Mesodermal cell (in vitro differentiated cells): ENCODE measurements around the gene MAP2K5.

Experiments
- H3K27ac ChIP-seq: 2 replicates; pipeline ENCODE4 v1.7.0; 2013; ENCODE audit warnings: mild to moderate bottlenecking, low read depth, low read length, moderate library complexity; ENCODE audit not compliant: severe bottlenecking
- H3K36me3 ChIP-seq: 2 replicates; pipeline ENCODE4 v1.7.1; 2013; ENCODE audit warnings: mild to moderate bottlenecking, low read length, moderate library complexity; ENCODE audit not compliant: control insufficient read depth, insufficient read depth
- H3K4me1 ChIP-seq: one replicate; pipeline ENCODE4 v1.7.1; 2013; ENCODE audit warnings: mild to moderate bottlenecking, low read length; ENCODE audit not compliant: insufficient read depth, control insufficient read depth, poor library complexity, severe bottlenecking
- H3K4me3 ChIP-seq: 2 replicates; pipeline ENCODE4 v1.7.0; 2013; ENCODE audit warnings: low read length, control low read depth, mild to moderate bottlenecking; ENCODE audit not compliant: insufficient read depth, poor library complexity, severe bottlenecking; ENCODE audit errors: extremely low read depth
- H3K9me3 ChIP-seq: 2 replicates; pipeline ENCODE4 v1.7.1; 2013; ENCODE audit warnings: mild to moderate bottlenecking, low read length, moderate library complexity; ENCODE audit not compliant: control insufficient read depth
- WGBS, 2 experiments: methylation state at CpG; one replicate each; pipeline ENCODE4 v1.1.5; 2013; ENCODE audit warnings: missing lambda C conversion rate in 2 of 2; ENCODE audit not compliant: insufficient coverage in 2 of 2; 5-methylcytosine and 5-hydroxymethylcytosine counted together

The MAP2K5 gene

DNA sequence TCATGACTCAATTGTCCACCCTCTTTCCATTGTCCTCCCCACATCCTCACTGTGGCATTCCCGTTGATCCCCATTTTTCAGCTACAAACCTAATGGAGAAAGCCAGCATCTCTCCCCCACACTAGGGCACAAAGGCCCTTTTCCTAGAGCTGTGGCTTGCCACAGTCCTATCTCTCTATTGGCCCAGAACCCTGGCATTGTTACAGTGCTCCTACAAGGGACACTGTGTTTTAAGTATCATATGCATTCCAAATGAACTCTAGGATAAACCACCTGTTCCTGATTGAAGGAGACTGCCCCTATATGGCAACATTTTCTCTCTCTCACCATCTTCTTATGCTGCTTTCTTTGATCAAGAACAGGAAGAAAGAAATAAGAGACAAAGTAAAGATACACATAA is 213.4 kb downstream of the MAP2K5 start:
- no peaks in the 10 kb centered on the region for H3K36me3 ChIP-seq
- H3K4me3 ChIP-seq: no peak overlapping the region
- H3K4me1 ChIP-seq: no peaks in the 10 kb centered on the region
- no peak overlapping the region for H3K27ac ChIP-seq
- WGBS, 2 experiments: 91 to 100% methylated on average over 1 of the region's 1 CpG
- no peaks in the 10 kb centered on the region for H3K9me3 ChIP-seq

DNA sequence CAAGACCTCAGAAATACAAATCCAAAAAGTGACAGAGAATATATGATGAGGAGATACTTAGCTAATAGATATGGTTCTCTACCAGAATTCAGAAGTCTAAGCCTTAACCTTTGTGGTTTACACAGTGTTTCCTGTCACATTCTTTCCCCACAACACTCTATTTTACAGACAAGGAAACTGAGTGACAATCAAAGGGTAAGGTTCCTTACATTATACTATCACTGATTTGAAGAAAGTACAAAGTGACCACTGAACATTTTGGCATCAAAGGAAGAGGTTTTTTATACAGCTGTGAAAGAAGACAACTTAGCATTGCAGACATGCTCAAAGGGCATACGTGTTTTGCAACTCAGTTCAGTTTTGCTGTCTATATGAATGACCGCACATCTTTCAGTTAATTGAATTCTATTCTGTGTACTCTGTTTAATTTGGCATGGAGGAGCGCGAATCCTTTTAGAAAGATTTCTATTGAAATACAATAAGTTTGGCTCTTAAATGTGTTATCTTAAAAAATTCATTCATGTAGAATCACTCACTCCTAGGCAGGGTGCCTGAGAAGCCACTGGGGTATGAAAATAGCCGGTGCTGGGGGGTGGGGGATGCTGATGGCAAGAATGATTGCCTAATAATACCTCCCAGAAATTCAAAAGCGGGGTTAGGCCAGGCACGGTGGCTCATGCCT is 216.3 kb downstream of the MAP2K5 start:
- H3K4me1 ChIP-seq: no peaks in the 10 kb centered on the region
- no peak overlapping the region for H3K4me3 ChIP-seq
- no peak overlapping the region for H3K27ac ChIP-seq
- no peaks in the 10 kb centered on the region for H3K36me3 ChIP-seq
- WGBS, 2 experiments: 79 to 84% methylated on average over 3 to 4 of the region's 7 CpGs
- H3K9me3 ChIP-seq: no peaks in the 10 kb centered on the region

- 85 to 92% methylated on average over 2 to 5 of the region's 6 CpGs for WGBS, 2 experiments
- no peaks in the 10 kb centered on the region for H3K9me3 ChIP-seq
- no peak overlapping the region for H3K27ac ChIP-seq
- no peaks in the 10 kb centered on the region for H3K36me3 ChIP-seq
- H3K4me3 ChIP-seq: no peak overlapping the region
- H3K4me1 ChIP-seq: no peaks in the 10 kb centered on the region
These were observed 218.4 kb downstream of the MAP2K5 start for GRCh38 chr15:67760901-67761300.

DNA sequence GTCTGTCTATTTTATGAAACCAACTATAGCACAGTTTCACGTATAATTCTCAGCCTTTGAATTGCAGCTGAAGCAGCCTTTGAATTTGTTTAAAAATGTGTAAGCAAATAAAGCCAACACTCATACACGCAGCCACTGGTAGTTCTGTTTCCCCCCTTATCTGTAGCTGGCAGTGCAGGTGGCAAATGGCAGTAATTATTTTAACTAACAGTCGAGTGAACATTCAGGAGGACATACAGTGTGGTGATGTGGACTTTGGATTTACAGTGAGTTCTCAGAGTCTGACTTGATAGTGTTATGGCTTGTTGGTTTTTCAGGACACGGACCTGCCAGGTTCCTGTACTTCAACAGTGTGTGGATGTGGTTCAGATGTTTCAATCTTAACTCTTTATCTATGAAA is 218.8 kb downstream of the MAP2K5 start:
- H3K4me3 ChIP-seq: no peak overlapping the region
- H3K36me3 ChIP-seq: no peaks in the 10 kb centered on the region
- 100% methylated on average over 2 of the region's 4 CpGs; no CpG with 5 or more reads in 1 of the 2 experiments for WGBS, 2 experiments
- no peak overlapping the region for H3K27ac ChIP-seq
- no peaks in the 10 kb centered on the region for H3K9me3 ChIP-seq
- peaks cover 4% of the 10 kb centered on the region for H3K4me1 ChIP-seq

DNA sequence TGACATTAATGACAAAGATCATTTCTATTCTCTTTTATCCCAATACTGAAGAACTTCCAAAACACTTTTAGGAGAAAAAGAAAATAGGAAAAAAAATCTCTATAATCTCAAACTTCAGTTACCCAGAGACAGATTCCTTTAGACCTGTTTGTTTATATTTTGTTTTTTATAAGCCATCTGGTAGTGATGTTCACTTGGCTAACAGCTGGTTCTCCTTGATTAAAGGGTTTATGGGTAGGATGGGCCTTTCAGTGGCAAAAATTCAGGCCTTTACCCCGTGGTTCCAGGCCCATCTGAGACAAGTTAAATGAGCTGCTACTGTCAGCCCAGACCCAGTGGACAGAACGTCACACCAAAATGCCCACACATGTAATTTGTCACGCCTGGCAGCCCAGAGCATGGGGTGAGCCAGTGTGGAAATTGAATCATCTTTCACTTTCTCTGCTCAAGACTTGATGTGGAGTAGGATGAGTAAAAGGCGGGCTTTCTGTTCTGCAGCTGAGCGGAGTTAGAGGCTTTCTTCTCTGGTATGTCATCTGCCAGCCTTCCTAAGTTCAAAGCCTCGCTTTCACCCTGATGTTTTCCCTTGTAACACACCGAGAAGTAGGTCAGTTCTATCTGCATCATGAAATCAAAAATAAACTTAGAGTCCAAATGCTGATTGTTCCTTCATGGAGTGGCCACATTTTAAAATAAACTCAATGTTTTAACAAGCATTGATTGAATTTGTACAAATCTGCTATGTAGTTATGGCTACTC is 220.3 kb downstream of the MAP2K5 start:
- Histone ChIP-seq H3K4me1 (peaks cover 4% of the 10 kb centered on the region), H3K4me3 (no peak overlapping the region), H3K36me3 (no peaks in the 10 kb centered on the region), H3K27ac (no peak overlapping the region), H3K9me3 (no peaks in the 10 kb centered on the region)
- WGBS, 2 experiments: 87 to 93% methylated on average over 5 to 7 of the region's 7 CpGs

- peaks cover 4% of the 10 kb centered on the region for H3K4me1 ChIP-seq
- WGBS, 2 experiments: 90 to 100% methylated on average over 1 of the region's 2 CpGs
- H3K4me3 ChIP-seq: no peak overlapping the region
- H3K27ac ChIP-seq: no peak overlapping the region
- H3K9me3 ChIP-seq: no peaks in the 10 kb centered on the region
- H3K36me3 ChIP-seq: no peaks in the 10 kb centered on the region
These were observed 223.2 kb downstream of the MAP2K5 start for GRCh38 chr15:67765701-67766100.

DNA sequence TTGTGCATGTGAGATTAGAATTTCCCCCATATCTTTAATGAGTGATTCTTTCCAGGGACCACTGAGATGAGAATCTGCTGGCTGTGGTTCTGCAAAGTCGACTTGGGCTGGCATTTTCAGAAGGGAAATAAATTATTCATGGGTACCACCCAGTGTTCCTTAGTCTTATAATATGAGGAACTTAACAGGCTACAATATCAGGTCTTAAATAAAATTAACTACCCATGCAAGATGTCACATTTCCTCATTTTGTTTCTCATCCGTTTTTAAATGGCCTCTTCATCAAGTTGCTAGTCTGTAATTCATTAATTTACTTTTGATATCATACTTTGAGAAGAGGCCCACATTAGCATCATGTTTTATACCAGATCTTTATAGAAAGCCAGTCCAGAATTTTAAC is 224.5 kb downstream of the MAP2K5 start:
- Histone ChIP-seq H3K36me3 (no peaks in the 10 kb centered on the region), H3K4me1 (peaks cover 4% of the 10 kb centered on the region), H3K9me3 (no peaks in the 10 kb centered on the region), H3K27ac (no peak overlapping the region), H3K4me3 (no peak overlapping the region)
- 86% methylated on average over 1 of the region's 2 CpGs; no CpG with 5 or more reads in 1 of the 2 experiments for WGBS, 2 experiments

DNA sequence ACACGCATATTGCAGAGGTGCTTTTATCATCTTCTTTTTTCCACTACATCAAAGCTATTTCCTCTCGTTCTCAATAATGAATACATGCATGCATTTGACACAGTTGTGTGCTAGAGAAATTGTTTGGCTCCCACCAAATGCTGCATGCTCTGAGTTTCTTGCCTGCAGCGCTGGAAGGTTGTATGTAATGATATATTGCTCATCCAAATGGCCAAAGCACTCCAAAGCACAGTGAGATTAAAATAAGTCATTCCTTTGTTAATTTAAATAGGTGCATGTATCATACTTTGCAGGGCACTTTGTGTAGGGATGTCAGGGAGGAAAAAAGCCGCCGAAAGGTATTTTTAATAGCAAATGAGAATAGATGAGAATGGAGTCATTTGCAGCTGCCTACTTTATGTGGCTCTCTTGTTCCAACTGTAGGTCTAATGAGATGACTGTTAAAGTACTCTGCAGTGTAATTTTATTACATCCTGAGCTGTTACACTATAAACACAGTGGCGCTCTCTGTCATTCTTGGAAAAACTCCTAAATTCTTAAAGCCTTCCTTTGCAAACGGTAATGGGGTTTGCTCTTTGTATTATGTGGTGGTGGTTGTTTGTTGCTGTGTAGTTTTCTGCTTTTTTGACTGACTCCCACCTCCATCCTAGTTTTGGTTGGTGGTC is 225.9 kb downstream of the MAP2K5 start:
- 100% methylated on average over 2 of the region's 7 CpGs for WGBS, 2 experiments
- Histone ChIP-seq H3K4me1 (peaks cover 4% of the 10 kb centered on the region), H3K9me3 (no peaks in the 10 kb centered on the region), H3K4me3 (no peak overlapping the region), H3K27ac (no peak overlapping the region), H3K36me3 (no peaks in the 10 kb centered on the region)

DNA sequence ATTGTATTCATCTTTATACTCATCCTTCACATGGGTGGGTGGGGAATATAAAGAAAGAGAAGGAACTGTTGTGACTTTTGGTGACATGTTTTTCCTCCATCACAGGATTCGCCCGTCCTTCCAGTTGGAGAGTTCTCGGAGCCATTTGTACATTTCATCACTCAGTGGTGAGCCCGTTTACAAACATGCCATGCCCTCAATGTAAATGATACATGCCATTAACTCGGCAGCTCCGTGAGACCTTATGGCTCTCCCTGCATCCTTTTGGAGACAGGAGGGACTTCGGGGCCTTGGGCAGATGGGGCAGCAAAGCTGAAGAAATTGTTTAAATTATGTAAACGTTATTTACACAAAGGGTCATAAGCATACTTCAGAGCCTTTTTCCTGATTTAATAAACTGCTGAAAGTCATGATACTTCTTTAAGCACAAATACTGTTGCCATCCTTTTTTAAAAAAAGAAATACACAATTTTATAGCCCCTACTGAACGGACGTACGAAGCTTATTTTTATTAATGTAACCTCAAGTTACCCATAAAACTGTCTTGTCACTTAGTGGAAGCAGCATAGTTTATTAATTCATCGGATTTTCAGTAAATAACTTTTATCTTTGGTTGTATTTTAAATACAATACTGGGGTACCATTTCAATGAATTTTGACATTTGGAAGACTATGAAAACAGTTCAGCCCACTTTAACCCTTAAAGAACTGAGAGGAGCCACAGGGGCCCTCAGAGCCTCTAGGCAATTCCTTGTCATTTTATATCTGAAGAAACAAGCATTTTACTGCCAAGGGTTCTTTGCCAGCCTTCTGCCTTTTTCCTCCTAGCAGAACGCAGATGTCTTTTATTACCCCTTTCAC is 227.2 kb downstream of the MAP2K5 start:
- no peaks in the 10 kb centered on the region for H3K36me3 ChIP-seq
- WGBS, 2 experiments: 87 to 89% methylated on average over 7 to 8 of the region's 13 CpGs
- H3K4me1 ChIP-seq: peaks cover 4% of the 10 kb centered on the region
- no peak overlapping the region for H3K4me3 ChIP-seq
- no peaks in the 10 kb centered on the region for H3K9me3 ChIP-seq
- no peak overlapping the region for H3K27ac ChIP-seq

GRCh38 chr15:67770358-67770628 is 227.8 kb downstream of the MAP2K5 start:
- H3K27ac ChIP-seq: no peak overlapping the region
- H3K9me3 ChIP-seq: no peaks in the 10 kb centered on the region
- 60% methylated on average over 1 of the region's 3 CpGs; no CpG with 5 or more reads in 1 of the 2 experiments for WGBS, 2 experiments
- H3K36me3 ChIP-seq: no peaks in the 10 kb centered on the region
- H3K4me3 ChIP-seq: no peak overlapping the region
- peaks cover 4% of the 10 kb centered on the region for H3K4me1 ChIP-seq
